HG03354 (cell line): ENCODE results near the gene PARD3.

Source experiments
- ATAC-seq: cut with Tn5 transposase; IDR thresholded peaks from one replicate; pipeline ENCODE4 v1.9.1; 2021; ENCODE audit warnings: mild to moderate bottlenecking; ENCODE audit not compliant: unreplicated experiment, poor library complexity, severe bottlenecking

Gene PARD3

DNA sequence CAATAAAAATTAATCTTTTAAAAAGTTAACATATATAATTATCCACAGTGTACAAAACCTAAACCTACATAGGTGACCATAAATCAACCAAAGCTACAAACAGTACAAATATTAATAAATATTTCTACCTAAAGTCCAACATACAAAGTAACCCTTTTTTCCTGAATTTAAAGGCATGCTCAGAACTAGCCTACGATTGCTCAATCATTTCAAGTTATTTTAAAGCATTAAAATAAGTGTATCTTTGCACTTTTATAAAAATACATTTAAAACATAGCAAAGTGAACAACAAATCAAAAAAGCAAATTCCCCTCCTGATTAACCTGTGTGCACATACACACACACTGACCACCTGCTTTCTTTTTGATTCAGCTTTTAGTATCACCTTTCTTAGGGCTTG is 202.2 kb downstream of the PARD3 start:
- no peak for ATAC-seq

DNA sequence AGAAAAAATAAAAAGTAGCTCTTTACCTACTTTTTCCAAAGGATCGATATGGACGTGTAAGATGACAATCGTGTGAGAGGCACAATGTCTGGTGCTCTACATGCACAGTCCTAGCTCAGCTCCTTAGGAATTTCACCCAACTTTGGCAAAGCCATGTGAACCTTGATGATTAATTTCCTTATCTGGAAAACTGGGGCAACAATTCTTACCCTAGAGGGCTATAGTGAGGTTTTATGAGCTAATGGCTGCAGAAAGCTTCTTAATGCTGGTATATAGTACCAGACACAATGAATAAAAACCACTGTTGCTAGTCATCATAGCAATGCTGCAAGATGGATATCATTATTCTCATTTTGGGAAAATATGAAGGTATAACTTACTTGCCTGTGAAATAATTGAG is 202.7 kb downstream of the PARD3 start:
- no peak for ATAC-seq

GRCh38 chr10:34609287-34609940 is 205.7 kb downstream of the PARD3 start:
- no peak for ATAC-seq

- ATAC-seq, result no peak
These were observed 207.2 kb downstream of the PARD3 start for GRCh38 chr10:34607894-34608293.

GRCh38 chr10:34606890-34607289 is 208.2 kb downstream of the PARD3 start:
- ATAC-seq, result no peak

DNA sequence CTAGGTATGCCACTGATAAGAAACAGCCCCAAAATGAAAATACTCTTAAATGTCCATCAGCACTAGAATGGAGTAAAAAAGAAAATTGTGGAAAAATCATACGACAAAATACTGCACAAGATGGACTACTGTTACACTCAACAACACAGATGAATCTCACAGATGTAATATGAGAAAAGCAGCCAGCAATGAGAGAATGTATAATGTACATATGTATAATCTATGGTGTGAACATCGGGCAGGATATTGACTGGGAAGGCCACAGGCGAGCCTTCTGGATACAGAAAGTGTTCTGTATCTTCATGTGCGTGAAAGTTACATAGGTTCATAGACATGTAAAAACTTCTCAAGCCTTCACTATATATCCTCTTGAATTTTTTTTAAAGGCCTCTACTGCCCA is 212.6 kb downstream of the PARD3 start:
- no peak for ATAC-seq

GRCh38 chr10:34601691-34602090 is 213.4 kb downstream of the PARD3 start:
- no peak for ATAC-seq

DNA sequence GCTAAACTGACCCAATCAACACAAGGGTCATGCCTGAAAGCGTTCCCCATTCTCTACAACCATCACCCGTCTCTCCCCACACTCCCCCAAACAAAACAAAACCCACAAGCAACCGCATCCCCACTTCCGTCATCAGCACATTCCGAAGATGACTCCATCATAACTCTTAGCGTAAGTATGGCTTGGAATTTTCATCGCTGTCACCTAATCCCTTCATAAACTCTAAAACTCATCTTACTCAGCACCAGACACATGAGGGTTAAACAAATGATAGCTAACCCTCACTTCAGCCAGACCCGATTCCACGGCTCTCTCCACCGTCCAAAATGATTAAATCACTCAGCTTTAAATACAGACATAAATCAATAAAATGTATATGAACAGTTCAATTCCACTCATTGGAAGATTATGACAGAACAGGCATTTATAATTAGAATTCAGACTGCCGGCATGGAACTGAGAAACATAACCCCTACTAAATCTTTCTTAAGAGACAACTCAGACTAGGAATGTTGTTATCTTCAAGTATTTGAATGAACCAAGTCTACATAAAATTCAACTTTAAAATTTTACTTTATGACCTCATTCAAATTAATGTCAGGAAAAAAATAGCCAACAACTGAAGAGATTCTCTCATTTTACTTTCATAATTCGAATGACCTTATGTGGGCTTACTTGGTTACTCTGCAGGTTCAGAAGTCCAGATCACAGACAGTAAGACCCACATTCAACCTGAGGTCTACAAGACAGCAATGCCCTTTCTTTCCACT is 215.9 kb downstream of the PARD3 start:
- no peak for ATAC-seq

GRCh38 chr10:34596351-34596750 is 218.7 kb downstream of the PARD3 start:
- ATAC-seq, result no peak

- no peak for ATAC-seq
These were observed 221.2 kb downstream of the PARD3 start for GRCh38 chr10:34593930-34594329.

DNA sequence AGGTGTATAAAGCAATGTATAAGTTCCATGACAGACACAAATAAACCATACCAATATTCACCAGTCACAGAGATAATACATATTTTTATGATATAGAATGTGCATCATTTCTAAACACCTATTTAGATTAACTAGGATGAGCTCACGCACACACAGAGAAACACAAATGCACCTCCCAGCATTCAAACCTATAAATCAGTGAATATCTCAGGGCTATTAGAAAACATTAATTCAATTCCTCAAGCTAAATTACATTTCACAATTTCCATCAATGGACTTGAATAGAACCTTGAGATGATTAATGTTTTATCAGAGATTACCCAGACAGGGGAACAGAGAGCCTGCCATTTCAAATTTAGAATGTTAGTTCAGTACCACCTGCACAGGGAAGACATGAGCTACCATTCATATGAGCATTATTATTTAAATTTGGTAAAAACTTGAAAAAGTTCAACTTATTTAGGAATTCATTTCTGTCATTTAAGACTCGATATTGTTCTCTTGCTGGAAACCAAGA is 221.7 kb downstream of the PARD3 start:
- ATAC-seq, result no peak

DNA sequence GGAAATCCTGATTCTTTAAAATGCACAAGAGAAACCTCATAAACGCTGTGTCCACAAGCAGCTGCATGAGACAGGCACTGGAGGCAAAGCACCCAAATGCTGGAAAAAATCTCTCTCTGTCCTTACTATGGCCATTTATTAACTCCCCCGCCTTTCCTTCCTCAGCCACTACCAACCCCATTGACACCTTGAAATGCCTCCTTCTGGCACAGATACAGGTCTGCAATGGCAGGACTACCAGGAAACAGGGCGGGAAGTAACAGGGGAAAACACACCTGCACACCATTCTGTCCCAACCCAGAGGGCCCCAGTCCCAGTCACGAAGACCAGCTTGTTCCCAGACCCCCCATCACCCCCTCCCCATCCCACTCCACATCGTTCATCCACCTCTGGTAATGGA is 224.3 kb downstream of the PARD3 start:
- no peak for ATAC-seq

- ATAC-seq, result no peak
These were observed 225.8 kb downstream of the PARD3 start for GRCh38 chr10:34589275-34589674.

DNA sequence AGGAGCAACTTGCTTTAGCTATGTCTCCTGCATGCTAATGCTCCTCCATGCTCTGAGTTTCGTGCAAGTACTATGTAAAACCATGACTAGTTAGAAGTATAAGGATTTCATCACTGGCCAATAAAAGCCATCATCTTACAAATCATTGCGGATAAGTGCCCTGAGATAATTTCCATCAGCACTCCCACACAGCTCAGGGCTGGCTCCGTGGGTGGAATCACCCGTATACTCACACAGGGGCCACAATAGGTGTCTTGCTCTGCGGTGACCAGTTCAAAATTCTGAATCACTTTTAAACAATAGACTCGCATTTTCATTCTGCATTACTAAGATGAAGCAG is 227.4 kb downstream of the PARD3 start:
- ATAC-seq, result no peak

GRCh38 chr10:34587002-34587679 is 228.0 kb downstream of the PARD3 start:
- no peak for ATAC-seq

GRCh38 chr10:34585422-34586112 is 229.5 kb downstream of the PARD3 start:
- peak; percentile 64 for ATAC-seq

- no peak for ATAC-seq
These were observed 230.9 kb downstream of the PARD3 start for GRCh38 chr10:34584164-34584563.

GRCh38 chr10:34581801-34582532 is 233.1 kb downstream of the PARD3 start:
- no peak for ATAC-seq

DNA sequence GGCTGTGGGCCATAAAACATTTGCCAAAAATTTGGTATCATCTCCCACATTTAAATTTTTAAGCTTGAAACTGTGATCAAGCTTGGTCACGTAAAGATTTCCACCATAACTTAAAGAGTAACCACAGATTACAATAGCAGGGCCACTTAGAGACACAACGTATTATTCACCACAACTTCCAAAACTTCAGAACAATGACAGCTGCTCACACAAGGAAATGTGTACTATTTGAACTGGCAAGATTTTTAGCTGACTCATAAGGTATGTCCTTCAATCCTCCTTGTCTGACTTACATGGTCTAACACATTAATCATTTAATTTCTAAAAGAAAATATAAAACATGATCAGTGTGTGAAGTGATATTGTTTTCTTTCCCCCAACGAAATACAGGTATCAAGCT is 234.5 kb downstream of the PARD3 start:
- ATAC-seq, result peak; percentile 55

DNA sequence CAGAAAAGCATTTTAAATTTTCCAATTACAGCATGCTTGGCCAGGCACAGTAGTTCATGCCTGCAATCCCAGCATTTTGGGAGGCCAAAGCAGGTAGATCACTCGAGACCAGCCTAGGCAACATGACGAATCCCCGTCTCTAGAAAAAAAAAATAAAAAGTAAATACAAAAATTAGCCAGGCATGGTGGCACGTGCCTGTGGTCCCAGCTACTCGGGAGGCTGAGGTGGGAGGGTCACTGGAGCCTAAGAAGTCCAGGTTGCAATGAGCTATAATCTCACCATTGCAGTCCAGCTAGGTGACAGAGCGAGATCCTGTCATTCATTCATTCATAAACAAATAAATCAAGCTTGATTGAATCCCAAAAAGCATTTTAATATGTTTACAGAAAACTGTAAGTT is 234.9 kb downstream of the PARD3 start:
- ATAC-seq, result no peak
